Neutrophil (primary cell): ENCODE results near the gene DPF1.
"Not testable (repeated sequence)": the region's sequence is repeated elsewhere in the genome, so short reads cannot be mapped to it uniquely, and the experiment has no call there.

ENCODE experiments used
- H3K27ac ChIP-seq: fragments of 200-600 bp; sonication (generic); 2 replicates; pipeline ENCODE4 v1.5.1; 2016; ENCODE audit warnings: mild to moderate bottlenecking, moderate library complexity
- H3K27me3 ChIP-seq: fragments of 200-600 bp; sonication (generic); 2 replicates; pipeline ENCODE4 v1.6.0; 2016; ENCODE audit warnings: mild to moderate bottlenecking
- H3K36me3 ChIP-seq: fragments of 200-600 bp; sonication (generic); 2 replicates; pipeline ENCODE4 v1.5.1; 2017
- H3K4me1 ChIP-seq, 2 experiments: fragments of 200-600 bp in 1 of 2; sonication (generic) in 1 of 2; 1 replicate in 1 of 2; 2 replicates in 1 of 2; pipeline versions ENCODE4 v1.5.1 to v1.6.1; 2013 to 2016; ENCODE audit warnings: low read depth in 1 of 2, low read length in 1 of 2, mild to moderate bottlenecking in 1 of 2, moderate library complexity in 1 of 2; ENCODE audit not compliant: control insufficient read depth in 1 of 2, insufficient read depth in 1 of 2
- H3K4me3 ChIP-seq, 2 experiments: fragments of 200-600 bp in 1 of 2; sonication (generic) in 1 of 2; 1 replicate in 1 of 2; 2 replicates in 1 of 2; pipeline ENCODE4 v1.5.1; 2013 to 2016; ENCODE audit warnings: low read depth in 1 of 2, low read length in 1 of 2, mild to moderate bottlenecking in 1 of 2, moderate library complexity in 1 of 2
- H3K9me3 ChIP-seq: fragments of 200-600 bp; sonication (generic); 2 replicates; pipeline ENCODE4 v1.5.1; 2016
- TF ChIP-seq, protein P1 (sequence below): fragments of 200-600 bp; sonication (generic); IDR thresholded peaks from 2 replicates; pipeline ENCODE4 v1.5.1; 2016; ENCODE audit warnings: antibody characterized with exemption

Gene DPF1

DNA sequence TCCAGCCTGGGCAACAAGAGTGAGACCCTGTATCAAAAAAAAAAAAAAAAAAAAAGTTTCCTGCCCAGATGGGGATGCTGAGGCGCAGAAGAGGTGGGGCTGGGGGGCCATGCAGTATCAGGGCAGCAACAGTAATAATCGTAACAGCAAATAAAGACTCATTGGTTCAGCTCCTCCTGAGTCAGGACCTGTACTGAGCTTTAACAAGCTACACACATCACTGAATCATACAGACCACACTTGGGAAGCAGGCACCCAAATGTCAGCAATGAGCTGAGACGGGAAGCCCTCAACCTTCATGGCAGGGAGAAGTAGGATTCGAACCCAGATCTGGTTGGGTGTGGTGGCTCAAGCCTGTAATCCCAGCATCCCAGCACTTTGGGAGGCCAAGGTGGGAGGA, 10.6 kb upstream of the DPF1 start:
- Histone ChIP-seq H3K36me3 (no peaks in the 10 kb centered on the region), H3K9me3 (no peaks in the 10 kb centered on the region), H3K27ac (no peak overlapping the region), H3K4me1 (no peaks in the 10 kb centered on the region), H3K27me3 (peaks cover 45% of the 10 kb centered on the region), H3K4me3 (no peak overlapping the region)
- TF ChIP-seq, protein P1, sequence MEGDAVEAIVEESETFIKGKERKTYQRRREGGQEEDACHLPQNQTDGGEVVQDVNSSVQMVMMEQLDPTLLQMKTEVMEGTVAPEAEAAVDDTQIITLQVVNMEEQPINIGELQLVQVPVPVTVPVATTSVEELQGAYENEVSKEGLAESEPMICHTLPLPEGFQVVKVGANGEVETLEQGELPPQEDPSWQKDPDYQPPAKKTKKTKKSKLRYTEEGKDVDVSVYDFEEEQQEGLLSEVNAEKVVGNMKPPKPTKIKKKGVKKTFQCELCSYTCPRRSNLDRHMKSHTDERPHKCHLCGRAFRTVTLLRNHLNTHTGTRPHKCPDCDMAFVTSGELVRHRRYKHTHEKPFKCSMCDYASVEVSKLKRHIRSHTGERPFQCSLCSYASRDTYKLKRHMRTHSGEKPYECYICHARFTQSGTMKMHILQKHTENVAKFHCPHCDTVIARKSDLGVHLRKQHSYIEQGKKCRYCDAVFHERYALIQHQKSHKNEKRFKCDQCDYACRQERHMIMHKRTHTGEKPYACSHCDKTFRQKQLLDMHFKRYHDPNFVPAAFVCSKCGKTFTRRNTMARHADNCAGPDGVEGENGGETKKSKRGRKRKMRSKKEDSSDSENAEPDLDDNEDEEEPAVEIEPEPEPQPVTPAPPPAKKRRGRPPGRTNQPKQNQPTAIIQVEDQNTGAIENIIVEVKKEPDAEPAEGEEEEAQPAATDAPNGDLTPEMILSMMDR, result no peak

DNA sequence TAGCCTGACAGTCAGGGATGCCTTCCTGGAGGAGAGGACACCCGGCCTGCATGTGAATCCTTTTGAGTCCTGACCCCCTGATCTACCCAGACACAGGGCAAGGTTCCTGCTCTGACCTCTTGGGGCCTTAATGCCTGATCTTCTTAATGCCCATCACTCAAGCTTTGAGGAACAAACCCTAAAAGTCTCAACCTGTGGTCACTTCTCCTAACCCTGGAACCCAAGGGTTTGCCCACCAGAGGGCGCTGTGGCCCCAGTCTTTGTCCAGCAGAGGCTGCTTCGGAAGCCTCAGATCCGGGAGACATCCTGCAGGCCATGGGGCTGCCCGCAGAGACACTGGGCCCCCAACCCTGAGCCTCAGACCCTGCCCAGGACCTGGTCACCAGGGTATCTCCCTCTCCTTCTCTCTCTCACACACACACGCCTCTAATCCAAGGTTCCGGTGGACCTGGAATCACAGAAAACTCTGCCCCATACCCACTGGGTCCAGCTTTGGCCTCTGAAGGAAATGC, 9.8 kb upstream of the DPF1 start:
- Histone ChIP-seq H3K4me1 (no peaks in the 10 kb centered on the region), H3K9me3 (no peaks in the 10 kb centered on the region), H3K4me3 (no peak overlapping the region), H3K27ac (no peak overlapping the region), H3K36me3 (no peaks in the 10 kb centered on the region), H3K27me3 (peaks cover 53% of the 10 kb centered on the region)
- TF ChIP-seq, protein P1, result peak; percentile 72

DNA sequence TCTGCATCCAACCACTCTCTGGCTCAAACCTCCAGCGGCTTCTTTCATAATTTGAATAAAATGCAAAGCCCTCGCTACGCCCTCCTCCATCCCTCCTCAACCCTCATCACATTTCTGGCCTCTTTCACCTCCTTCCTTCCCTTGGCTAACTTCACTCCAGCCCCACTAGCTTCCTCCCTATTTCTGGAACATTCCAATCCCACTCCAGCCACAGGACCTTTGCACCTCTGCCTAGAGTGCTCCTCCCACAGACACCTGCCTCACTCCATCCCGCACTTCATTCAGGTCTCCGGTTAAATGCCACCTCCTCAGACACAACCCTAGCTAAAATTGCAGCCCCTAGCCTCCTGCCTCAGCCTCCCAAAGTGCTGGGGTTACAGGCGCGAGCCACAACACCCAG, 7.9 kb upstream of the DPF1 start:
- H3K27ac ChIP-seq, result no peak overlapping the region
- H3K36me3 ChIP-seq, result no peaks in the 10 kb centered on the region
- TF ChIP-seq, protein P1, result no peak
- H3K4me3 ChIP-seq, result no peak overlapping the region
- H3K9me3 ChIP-seq, result no peaks in the 10 kb centered on the region
- no peaks in the 10 kb centered on the region for H3K4me1 ChIP-seq
- peaks cover 68% of the 10 kb centered on the region for H3K27me3 ChIP-seq

DNA sequence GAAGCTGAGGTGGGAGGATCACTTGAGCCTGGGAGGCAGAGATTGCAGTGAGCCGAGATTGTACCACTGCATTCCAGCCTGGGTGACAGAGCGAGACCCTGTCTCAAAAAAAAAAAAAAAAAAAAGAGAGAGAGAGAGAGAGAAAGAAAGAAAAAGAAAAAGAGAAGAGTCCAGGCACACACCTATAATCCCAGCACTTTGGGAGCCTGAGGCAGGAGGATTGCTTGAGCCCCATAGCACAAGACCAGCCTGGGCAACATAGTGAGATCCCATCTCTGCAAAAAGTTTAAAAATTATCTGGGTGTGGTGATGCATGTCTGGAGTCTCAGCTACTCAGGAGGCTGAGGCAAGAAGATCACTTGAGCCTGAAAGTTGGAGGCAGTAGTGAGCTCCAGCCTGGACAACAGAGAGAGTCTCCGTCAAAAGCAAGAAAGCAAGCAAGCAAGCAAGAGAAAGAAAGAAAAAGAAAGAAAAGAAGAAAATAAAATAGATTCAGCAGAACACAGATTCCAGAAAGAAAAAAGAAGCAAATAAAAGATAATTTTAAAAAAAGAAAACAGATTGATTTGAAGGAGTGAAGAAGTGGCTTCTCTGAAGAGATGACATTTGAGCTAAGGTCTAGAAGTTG, 6.6 kb upstream of the DPF1 start:
- H3K9me3 ChIP-seq, H3K27ac ChIP-seq, H3K4me1 ChIP-seq, H3K36me3 ChIP-seq, H3K4me3 ChIP-seq: not testable (repeated sequence)
- H3K27me3 ChIP-seq, result peaks cover 77% of the 10 kb centered on the region

DNA sequence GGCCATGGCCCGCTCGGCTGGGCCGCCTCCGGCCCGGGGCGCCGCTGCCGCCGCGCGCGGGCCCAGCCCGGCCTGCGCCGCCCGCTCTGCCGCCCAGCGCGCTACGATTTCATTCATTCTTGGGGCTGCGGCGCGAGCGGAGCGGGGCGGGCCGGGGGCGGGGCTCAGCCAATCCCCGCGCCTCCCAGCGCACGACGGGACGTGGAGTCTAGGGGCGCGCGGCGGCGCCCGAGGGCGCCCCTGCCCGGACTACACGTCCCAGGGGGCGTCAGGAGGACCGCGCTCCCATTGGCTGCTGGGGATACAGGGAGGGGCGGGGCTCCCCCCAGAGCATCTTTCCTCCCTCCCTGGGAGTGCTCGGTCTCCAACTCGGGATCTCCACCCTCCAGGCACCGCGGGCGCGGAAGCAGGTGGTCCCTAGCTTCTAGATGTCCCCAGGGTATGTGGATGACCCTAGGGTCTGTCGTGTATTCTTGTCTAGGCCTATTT, 5.6 kb upstream of the DPF1 start:
- H3K27me3 ChIP-seq, result peaks cover 87% of the 10 kb centered on the region
- no peaks in the 10 kb centered on the region for H3K36me3 ChIP-seq
- H3K27ac ChIP-seq, result no peak overlapping the region
- no peak overlapping the region for H3K4me3 ChIP-seq
- TF ChIP-seq, protein P1, result no peak
- H3K9me3 ChIP-seq, result no peaks in the 10 kb centered on the region
- no peaks in the 10 kb centered on the region for H3K4me1 ChIP-seq

DNA sequence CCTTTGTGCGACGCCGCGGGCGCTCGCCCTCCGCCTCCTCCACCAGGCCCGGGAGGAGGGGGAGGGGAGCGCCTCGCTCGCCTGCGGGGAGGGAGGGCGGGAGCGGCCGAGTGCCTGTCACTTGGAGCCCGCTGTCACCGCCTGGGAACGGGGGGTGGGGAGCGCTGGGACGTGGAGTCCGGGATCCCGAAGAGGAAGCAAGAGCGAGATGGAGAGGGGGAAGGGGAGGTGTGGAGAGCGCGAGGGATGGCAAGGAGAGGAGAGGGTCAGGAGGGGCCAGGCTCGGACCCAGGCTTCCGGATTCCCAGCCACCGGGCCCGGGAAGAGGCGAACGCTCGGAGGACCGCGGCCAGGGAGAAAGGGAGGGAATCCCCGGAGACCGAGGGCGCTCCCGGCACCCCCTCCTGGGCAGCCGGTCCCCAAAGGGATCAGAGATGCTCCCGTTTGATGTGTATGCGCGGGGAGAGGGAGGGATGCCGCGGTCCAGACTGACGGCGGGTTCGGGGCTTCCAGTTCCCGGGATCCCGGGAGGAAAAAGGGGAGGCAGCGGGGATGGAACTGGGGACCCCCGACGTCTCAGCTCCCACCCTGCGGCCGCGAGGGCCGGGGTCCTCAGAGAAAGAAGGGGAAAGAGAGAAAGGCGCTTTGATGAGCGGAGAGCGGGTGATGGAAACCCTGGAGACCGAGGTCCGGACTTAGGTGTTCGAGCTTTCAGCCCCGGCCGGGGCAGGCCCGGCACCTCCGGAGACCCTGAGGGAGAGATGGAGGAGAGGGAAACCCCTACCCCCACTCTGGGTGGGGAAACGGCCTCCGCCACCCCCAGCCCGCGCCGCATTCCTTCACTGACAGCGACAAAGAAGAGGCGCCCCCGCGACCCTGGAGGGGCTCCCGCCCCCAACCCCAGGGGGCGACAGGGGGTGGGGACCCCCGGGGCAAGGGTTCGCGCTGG, 4.7 kb upstream of the DPF1 start:
- peaks cover 0 to 6% of the 10 kb centered on the region in 2 experiments for H3K4me1 ChIP-seq
- TF ChIP-seq, protein P1, result no peak
- no peak overlapping the region for H3K27ac ChIP-seq
- peaks cover 95% of the 10 kb centered on the region for H3K27me3 ChIP-seq
- no peaks in the 10 kb centered on the region for H3K9me3 ChIP-seq
- no peaks in the 10 kb centered on the region for H3K36me3 ChIP-seq
- H3K4me3 ChIP-seq, result no peak overlapping the region
